K562 (cell line): Measurements from ENCODE around the gene PSMB10. TPM values are rescaled to one million over a fixed set of nuclear protein-coding genes. Genes with fewer than 3 reads are reported as not detected.

Experiments used
- ARID2 ChIP-seq: fragments of 450-650 bp; IDR thresholded peaks from 2 replicates; pipeline ENCODE4 v1.6.1; 2017; ENCODE audit warnings: antibody characterized with exemption, mild to moderate bottlenecking
- CBFB ChIP-seq: sonication (generic); formaldehyde crosslinking; IDR thresholded peaks from 2 replicates; pipeline ENCODE4 v1.4.0; 2020; ENCODE audit warnings: mild to moderate bottlenecking, missing genetic modification reagents
- HMGN3 ChIP-seq: IDR thresholded peaks from 2 replicates; pipeline ENCODE4 v1.6.1; 2011; ENCODE audit warnings: borderline replicate concordance, low read depth, mild to moderate bottlenecking, mixed read lengths, low read length; ENCODE audit not compliant: insufficient read length; ENCODE audit errors: extremely low read depth
- KAT7 ChIP-seq: sonication (generic); formaldehyde crosslinking; IDR thresholded peaks from 2 replicates; pipeline ENCODE4 v1.8.0; 2022; ENCODE audit warnings: missing genetic modification reagents, mild to moderate bottlenecking, borderline replicate concordance
- KAT8 ChIP-seq: fragments of 450-650 bp; IDR thresholded peaks from 2 replicates; pipeline ENCODE4 v1.6.1; 2016; ENCODE audit warnings: low read depth, mild to moderate bottlenecking
- PRMT5 ChIP-seq: sonication (generic); formaldehyde crosslinking; IDR thresholded peaks from 2 replicates; pipeline ENCODE4 v1.5.0; 2020; ENCODE audit warnings: missing genetic modification reagents
- ZC3H8 ChIP-seq: fragments of 450-650 bp; IDR thresholded peaks from 2 replicates; pipeline ENCODE4 v1.6.1; 2017
- ZNF174 ChIP-seq: fragments of 250-450 bp; sonication (Bioruptor Pico); IDR thresholded peaks from 2 replicates; pipeline ENCODE4 v1.4.0; 2020; ENCODE audit warnings: mild to moderate bottlenecking
- ZNF354B ChIP-seq: fragments of 250-450 bp; sonication (Bioruptor Pico); IDR thresholded peaks from 2 replicates; pipeline ENCODE4 v1.4.0; 2020
- polyA plus RNA-seq, 8 experiments: library from polyadenylated mRNA; depleted of rRNA in 4 of 8; stranded (reverse) in 5 of 8; unstranded in 3 of 8; fragments of >200 nt; fragmentation: Nextera tagmentation in 2 of 8; fragmentation: Illumina TruSeq in 1 of 8; extraction: Ambion mirVana in 2 of 8; extraction: Trizol in 1 of 8; gene quantifications; 2 replicates each; pipeline versions ENCODE4 v1.2.1 to v1.2.3, GENCODE V29; 2011 to 2014; ENCODE audit warnings: inconsistent platforms in 1 of 8, missing spikeins in 1 of 8
- total RNA-seq, 7 experiments: library from RNA; depleted of rRNA in 6 of 7; stranded (reverse); fragments of >200 nt in 6 of 7; fragmentation: Illumina TruSeq in 2 of 7; extraction: Trizol in 2 of 7; gene quantifications; 2 replicates each; pipeline versions ENCODE4 v1.2.1 to v1.2.3, GENCODE V29; 2011 to 2021; ENCODE audit warnings: low replicate concordance in 1 of 7
- TF ChIP-seq, protein P1 (sequence below), 2 experiments: fragments of 450-650 bp; formaldehyde crosslinking in 1 of 2; IDR thresholded peaks; 2 replicates each; pipeline versions ENCODE4 v1.4.0 to v1.6.1; 2014 to 2020; ENCODE audit warnings: mild to moderate bottlenecking in 2 of 2, borderline replicate concordance in 1 of 2, low read depth in 1 of 2
- TF ChIP-seq, protein P2 (sequence below): fragments of 450-650 bp; IDR thresholded peaks from 2 replicates; pipeline ENCODE4 v1.6.1; 2016; ENCODE audit warnings: low read depth

PSMB10 gene
- total and polyA plus RNA-seq, 9 of the 15 experiments (the other 6 are each of a cell fraction or from before 2014, with no cell fraction given), result 11.7 to 105 (median 51.0) TPM

- TF ChIP-seq, protein P1, sequence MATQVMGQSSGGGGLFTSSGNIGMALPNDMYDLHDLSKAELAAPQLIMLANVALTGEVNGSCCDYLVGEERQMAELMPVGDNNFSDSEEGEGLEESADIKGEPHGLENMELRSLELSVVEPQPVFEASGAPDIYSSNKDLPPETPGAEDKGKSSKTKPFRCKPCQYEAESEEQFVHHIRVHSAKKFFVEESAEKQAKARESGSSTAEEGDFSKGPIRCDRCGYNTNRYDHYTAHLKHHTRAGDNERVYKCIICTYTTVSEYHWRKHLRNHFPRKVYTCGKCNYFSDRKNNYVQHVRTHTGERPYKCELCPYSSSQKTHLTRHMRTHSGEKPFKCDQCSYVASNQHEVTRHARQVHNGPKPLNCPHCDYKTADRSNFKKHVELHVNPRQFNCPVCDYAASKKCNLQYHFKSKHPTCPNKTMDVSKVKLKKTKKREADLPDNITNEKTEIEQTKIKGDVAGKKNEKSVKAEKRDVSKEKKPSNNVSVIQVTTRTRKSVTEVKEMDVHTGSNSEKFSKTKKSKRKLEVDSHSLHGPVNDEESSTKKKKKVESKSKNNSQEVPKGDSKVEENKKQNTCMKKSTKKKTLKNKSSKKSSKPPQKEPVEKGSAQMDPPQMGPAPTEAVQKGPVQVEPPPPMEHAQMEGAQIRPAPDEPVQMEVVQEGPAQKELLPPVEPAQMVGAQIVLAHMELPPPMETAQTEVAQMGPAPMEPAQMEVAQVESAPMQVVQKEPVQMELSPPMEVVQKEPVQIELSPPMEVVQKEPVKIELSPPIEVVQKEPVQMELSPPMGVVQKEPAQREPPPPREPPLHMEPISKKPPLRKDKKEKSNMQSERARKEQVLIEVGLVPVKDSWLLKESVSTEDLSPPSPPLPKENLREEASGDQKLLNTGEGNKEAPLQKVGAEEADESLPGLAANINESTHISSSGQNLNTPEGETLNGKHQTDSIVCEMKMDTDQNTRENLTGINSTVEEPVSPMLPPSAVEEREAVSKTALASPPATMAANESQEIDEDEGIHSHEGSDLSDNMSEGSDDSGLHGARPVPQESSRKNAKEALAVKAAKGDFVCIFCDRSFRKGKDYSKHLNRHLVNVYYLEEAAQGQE (IDR thresholded peaks at IDR 0.05; ENCODE audit: borderline replicate concordance), result no peak
- TF ChIP-seq, protein P1 (CRISPR knock-in tag; IDR thresholded peaks at IDR 0.05; ENCODE audit: low read depth), result no peak
- no peak for TF ChIP-seq CBFB (CRISPR knock-in tag)
- no peak for TF ChIP-seq ZNF174
- no peak for TF ChIP-seq ARID2
- no peak for TF ChIP-seq PRMT5
- no peak for TF ChIP-seq ZNF354B (CRISPR knock-in tag)
- no peak for TF ChIP-seq HMGN3
- no peak for TF ChIP-seq ZC3H8
- no peak for TF ChIP-seq KAT8
- TF ChIP-seq KAT7 (CRISPR knock-in tag), result 0 out of 2 replicates have a peak, but pooled peaks have one; percentile 32
- TF ChIP-seq, protein P2, sequence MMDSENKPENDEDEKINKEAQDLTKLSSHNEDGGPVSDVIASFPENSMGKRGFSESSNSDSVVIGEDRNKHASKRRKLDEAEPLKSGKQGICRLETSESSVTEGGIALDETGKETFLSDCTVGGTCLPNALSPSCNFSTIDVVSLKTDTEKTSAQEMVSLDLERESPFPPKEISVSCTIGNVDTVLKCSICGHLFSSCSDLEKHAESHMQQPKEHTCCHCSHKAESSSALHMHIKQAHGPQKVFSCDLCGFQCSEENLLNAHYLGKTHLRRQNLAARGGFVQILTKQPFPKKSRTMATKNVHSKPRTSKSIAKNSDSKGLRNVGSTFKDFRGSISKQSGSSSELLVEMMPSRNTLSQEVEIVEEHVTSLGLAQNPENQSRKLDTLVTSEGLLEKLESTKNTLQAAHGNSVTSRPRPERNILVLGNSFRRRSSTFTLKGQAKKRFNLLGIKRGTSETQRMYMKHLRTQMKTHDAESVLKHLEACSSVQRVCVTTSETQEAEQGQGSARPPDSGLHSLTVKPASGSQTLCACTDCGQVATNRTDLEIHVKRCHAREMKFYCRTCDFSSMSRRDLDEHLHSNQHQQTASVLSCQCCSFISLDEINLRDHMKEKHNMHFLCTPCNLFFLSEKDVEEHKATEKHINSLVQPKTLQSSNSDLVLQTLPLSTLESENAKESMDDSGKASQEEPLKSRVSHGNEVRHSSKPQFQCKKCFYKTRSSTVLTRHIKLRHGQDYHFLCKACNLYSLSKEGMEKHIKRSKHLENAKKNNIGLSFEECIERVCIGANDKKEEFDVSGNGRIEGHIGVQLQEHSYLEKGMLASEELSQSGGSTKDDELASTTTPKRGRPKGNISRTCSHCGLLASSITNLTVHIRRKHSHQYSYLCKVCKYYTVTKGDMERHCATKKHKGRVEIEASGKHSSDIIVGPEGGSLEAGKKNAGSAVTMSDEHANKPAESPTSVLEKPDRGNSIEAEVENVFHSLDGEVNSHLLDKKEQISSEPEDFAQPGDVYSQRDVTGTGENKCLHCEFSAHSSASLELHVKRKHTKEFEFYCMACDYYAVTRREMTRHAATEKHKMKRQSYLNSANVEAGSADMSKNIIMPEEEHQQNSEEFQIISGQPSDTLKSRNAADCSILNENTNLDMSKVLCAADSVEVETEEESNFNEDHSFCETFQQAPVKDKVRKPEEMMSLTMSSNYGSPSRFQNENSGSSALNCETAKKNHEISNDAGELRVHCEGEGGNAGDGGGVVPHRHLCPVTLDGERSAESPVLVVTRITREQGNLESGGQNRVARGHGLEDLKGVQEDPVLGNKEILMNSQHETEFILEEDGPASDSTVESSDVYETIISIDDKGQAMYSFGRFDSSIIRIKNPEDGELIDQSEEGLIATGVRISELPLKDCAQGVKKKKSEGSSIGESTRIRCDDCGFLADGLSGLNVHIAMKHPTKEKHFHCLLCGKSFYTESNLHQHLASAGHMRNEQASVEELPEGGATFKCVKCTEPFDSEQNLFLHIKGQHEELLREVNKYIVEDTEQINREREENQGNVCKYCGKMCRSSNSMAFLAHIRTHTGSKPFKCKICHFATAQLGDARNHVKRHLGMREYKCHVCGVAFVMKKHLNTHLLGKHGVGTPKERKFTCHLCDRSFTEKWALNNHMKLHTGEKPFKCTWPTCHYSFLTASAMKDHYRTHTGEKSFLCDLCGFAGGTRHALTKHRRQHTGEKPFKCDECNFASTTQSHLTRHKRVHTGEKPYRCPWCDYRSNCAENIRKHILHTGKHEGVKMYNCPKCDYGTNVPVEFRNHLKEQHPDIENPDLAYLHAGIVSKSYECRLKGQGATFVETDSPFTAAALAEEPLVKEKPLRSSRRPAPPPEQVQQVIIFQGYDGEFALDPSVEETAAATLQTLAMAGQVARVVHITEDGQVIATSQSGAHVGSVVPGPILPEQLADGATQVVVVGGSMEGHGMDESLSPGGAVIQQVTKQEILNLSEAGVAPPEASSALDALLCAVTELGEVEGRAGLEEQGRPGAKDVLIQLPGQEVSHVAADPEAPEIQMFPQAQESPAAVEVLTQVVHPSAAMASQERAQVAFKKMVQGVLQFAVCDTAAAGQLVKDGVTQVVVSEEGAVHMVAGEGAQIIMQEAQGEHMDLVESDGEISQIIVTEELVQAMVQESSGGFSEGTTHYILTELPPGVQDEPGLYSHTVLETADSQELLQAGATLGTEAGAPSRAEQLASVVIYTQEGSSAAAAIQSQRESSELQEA, result no peak
Measured at GRCh38 chr16:67936880-67937605, 393 bp upstream of the PSMB10 start (continued).
